Breast epithelium (tissue), 4 donors: ENCODE measurements around the gene ARID3C. TPM values are rescaled to one million over a fixed set of nuclear protein-coding genes. Genes with fewer than 3 reads are reported as not detected.

ENCODE experiments used
- DNase-seq, 2 donors: peaks; one replicate each; pipeline ENCODE4 v3.0.0-alpha.2; 2019; ENCODE audit warnings: low spot score in 2 of 2
- H3K27ac ChIP-seq, 2 donors: fragments of 200-600 bp; sonication (generic) in 1 of 2; one replicate each; pipeline ENCODE4 v1.5.1; 2016 to 2019; ENCODE audit warnings: mild to moderate bottlenecking in 1 of 2
- H3K27me3 ChIP-seq, 2 donors: fragments of 200-600 bp; sonication (generic) in 1 of 2; one replicate each; pipeline versions ENCODE4 v1.5.1 to v1.6.0; 2017 to 2019; ENCODE audit warnings: control low read depth in 1 of 2, mild to moderate bottlenecking in 1 of 2
- H3K36me3 ChIP-seq: fragments of 200-600 bp; one replicate; pipeline ENCODE4 v1.5.1; 2019
- H3K4me1 ChIP-seq, 2 donors: fragments of 200-600 bp; sonication (generic); one replicate each; pipeline ENCODE4 v1.5.1; 2016 to 2019; ENCODE audit warnings: control low read depth in 1 of 2
- H3K4me3 ChIP-seq, 3 donors: fragments of 200-600 bp; sonication (generic); 1 replicate in 2 of 3; 2 replicates in 1 of 3; pipeline ENCODE4 v1.5.1; 2016 to 2019; ENCODE audit warnings: mild to moderate bottlenecking in 3 of 3, moderate library complexity in 2 of 3
- H3K9me3 ChIP-seq, 2 donors: fragments of 200-600 bp; sonication (generic) in 1 of 2; one replicate each; pipeline ENCODE4 v1.5.1; 2016 to 2019; ENCODE audit warnings: control low read depth in 1 of 2
- CTCF ChIP-seq, 3 donors: fragments of 450-650 bp; IDR thresholded peaks; one replicate each; pipeline ENCODE4 v1.5.1; 2016 to 2017; ENCODE audit warnings: antibody characterized with exemption in 3 of 3, mild to moderate bottlenecking in 3 of 3, moderate library complexity in 3 of 3
- POLR2A ChIP-seq: fragments of 450-650 bp; IDR thresholded peaks from one replicate; pipeline ENCODE4 v1.6.1; 2016; ENCODE audit warnings: antibody characterized with exemption, mild to moderate bottlenecking, moderate library complexity
- POLR2AphosphoS5 ChIP-seq, 3 donors: sonication (generic); formaldehyde crosslinking; IDR thresholded peaks; one replicate each; pipeline ENCODE4 v1.6.1; 2017; ENCODE audit warnings: antibody characterized with exemption in 3 of 3
- intact Hi-C: fragments of 100-400 bp; cut with DNase I; formaldehyde crosslinking; loops from one replicate; pipeline ENCODE4 v1.15.1; 2023; ENCODE audit warnings: low total_unique reads
- total RNA-seq, 3 donors: library from RNA; depleted of rRNA; stranded (reverse); fragments of >200 nt; gene quantifications; one replicate each; pipeline ENCODE4 v1.1.0, GENCODE V29; 2016

ARID3C gene
- total RNA-seq, 3 donors from 2014 or later = 0.29 TPM; not detected in 2

- H3K9me3 ChIP-seq = no peaks in the 10 kb centered on the region
- H3K36me3 ChIP-seq = no peaks in the 10 kb centered on the region
- H3K27ac ChIP-seq = no peak overlapping the region
- H3K4me1 ChIP-seq = no peaks in the 10 kb centered on the region
- intact Hi-C loops = no loop called here
- no peak for TF ChIP-seq POLR2AphosphoS5 (IDR thresholded peaks at IDR 0.05)
- TF ChIP-seq CTCF (IDR thresholded peaks at IDR 0.05) = no peak
- no peak for TF ChIP-seq POLR2A
- peaks cover 0 to 13% of the 10 kb centered on the region in 2 donors for H3K27me3 ChIP-seq
- DNase-seq = no peak
- H3K4me3 ChIP-seq = no peak overlapping the region
Observed at GRCh38 chr9:34584970-34585369, 43.9 kb downstream of the ARID3C start.

- TF ChIP-seq POLR2AphosphoS5 (IDR thresholded peaks at IDR 0.05) (no peak), POLR2A (no peak), CTCF (IDR thresholded peaks at IDR 0.05) (no peak)
- Histone ChIP-seq H3K27me3 (peaks cover 0 to 22% of the 10 kb centered on the region in 2 donors), H3K27ac (no peak overlapping the region), H3K9me3 (no peaks in the 10 kb centered on the region), H3K4me3 (no peak overlapping the region), H3K4me1 (no peaks in the 10 kb centered on the region), H3K36me3 (no peaks in the 10 kb centered on the region)
- intact Hi-C loops = no loop called here
- DNase-seq = no peak
Observed at GRCh38 chr9:34582787-34583186, 46.1 kb downstream of the ARID3C start.

- no peaks in the 10 kb centered on the region for H3K4me1 ChIP-seq
Observed at GRCh38 chr9:34581318-34581717, 47.5 kb downstream of the ARID3C start.

GRCh38 chr9:34580358-34580757 is 48.5 kb downstream of the ARID3C start:
- no peak for DNase-seq
- H3K9me3 ChIP-seq = no peaks in the 10 kb centered on the region
- H3K27me3 ChIP-seq = peaks cover 0 to 15% of the 10 kb centered on the region in 2 donors
- no peaks in the 10 kb centered on the region for H3K36me3 ChIP-seq
- intact Hi-C loops = no loop called here
- TF ChIP-seq POLR2A (no peak), CTCF (IDR thresholded peaks at IDR 0.05) (no peak), POLR2AphosphoS5 (IDR thresholded peaks at IDR 0.05) (no peak)
- H3K4me3 ChIP-seq = no peak overlapping the region
- no peak overlapping the region for H3K27ac ChIP-seq
- H3K4me1 ChIP-seq = no peaks in the 10 kb centered on the region

More at GRCh38 chr9:34581318-34581717, 47.5 kb downstream of the ARID3C start:
- intact Hi-C loops = no loop called here
- Histone ChIP-seq H3K4me3 (no peak overlapping the region), H3K9me3 (no peaks in the 10 kb centered on the region), H3K36me3 (no peaks in the 10 kb centered on the region), H3K27ac (no peak overlapping the region), H3K27me3 (peaks cover 0 to 15% of the 10 kb centered on the region in 2 donors)
- no peak for TF ChIP-seq CTCF (IDR thresholded peaks at IDR 0.05)
- no peak for TF ChIP-seq POLR2AphosphoS5 (IDR thresholded peaks at IDR 0.05)
- TF ChIP-seq POLR2A = no peak
- no peak for DNase-seq

GRCh38 chr9:34579808-34580163 is 49.1 kb downstream of the ARID3C start:
- Histone ChIP-seq H3K9me3 (no peaks in the 10 kb centered on the region), H3K4me1 (no peaks in the 10 kb centered on the region), H3K4me3 (no peak overlapping the region), H3K27ac (no peak overlapping the region), H3K36me3 (no peaks in the 10 kb centered on the region), H3K27me3 (peaks cover 0 to 15% of the 10 kb centered on the region in 2 donors)
- intact Hi-C loops = loop anchor here (2.0 kb wide), 1 partner anchor 17 kb away; no protein-coding TSS in a partner anchor
- no peak for DNase-seq
- TF ChIP-seq CTCF (IDR thresholded peaks at IDR 0.05) (no peak), POLR2A (no peak), POLR2AphosphoS5 (IDR thresholded peaks at IDR 0.05) (no peak)
